Stimulated activated naive CD8-positive, alpha-beta T cell treated with anti-CD3 and anti-CD28 coated beads, Interleukin-15, Interleukin-2, amounts not matched to agents 100 U/mL and 50 U/mL, for 24 hours (primary cell): ENCODE measurements around the gene CLEC7A.

Source experiments
- ATAC-seq: fragments of 150-1000 bp; cut with Tn5 transposase; one replicate; pipeline ENCODE4 v1.10.0; 2021
- DNase-seq: peaks from one replicate; pipeline ENCODE4 v3.0.0; 2021

CLEC7A gene

DNA sequence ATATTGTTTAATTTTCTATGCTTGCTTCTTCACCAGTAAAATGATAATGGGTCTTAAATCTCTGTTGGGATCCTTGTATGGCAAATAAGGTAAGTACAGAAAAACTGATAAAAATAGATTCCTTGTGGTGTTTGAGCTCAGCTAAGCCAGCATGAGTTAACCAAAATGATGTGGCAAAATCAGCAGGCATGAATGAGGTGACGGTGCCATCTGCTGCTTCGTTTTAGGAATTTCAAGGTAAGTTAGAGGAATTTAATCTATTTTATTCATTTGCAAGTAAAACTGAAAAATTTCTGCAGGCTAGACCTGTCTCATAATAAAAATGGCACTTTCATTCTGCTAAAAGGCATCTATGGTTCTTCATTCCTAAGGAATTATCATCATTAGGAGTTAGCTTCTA is 10.0 kb upstream of the CLEC7A start:
- DNase-seq (peak; percentile 45), ATAC-seq (peak; percentile 61)

DNA sequence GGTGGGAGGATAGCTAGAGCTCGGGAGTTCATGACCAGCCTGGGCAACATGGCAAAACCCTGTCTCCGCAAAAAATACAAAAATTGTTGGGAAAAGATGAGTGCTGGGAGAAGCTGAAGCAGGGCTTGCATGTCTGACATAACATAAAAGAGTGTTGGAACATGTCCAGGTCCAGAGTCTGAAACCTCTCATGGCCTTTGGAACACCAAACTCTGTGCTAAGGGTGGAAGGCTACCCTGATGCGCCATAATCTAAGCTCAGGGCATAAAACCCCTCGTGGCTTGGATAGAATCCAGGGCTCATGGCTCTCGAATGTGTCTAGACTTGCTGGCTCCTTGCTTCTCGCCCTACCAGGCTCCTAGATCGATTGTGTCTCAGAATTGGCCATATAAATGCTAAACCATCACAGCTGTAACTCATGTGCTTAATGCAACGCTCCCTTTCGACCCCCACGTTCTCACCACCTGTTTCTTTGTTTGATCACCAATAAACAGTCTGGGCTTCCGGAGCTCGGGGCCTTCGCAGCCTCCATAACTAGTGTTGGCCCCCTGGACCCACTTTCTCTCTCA is 6.7 kb upstream of the CLEC7A start:
- ATAC-seq: no peak
- no peak for DNase-seq

DNA sequence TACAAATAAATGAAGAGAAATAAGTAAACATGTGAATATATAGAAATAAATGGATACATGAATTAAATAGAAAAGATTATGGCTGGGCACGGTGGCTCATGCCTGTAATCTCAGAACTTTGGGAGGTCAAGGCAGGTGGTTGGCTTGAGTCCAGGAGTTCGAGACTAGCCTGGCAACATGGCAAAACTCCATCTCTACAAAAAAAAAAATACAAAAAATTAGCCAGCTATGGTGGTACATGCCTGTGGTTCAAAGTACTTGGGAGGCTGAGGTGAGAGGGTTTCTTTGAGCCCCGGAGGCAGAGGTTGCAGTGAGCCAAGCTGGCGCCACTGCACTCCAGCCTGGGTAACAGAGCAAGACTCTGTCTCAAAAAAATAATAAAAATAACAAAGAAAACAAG is 5.1 kb upstream of the CLEC7A start:
- ATAC-seq: no peak

DNA sequence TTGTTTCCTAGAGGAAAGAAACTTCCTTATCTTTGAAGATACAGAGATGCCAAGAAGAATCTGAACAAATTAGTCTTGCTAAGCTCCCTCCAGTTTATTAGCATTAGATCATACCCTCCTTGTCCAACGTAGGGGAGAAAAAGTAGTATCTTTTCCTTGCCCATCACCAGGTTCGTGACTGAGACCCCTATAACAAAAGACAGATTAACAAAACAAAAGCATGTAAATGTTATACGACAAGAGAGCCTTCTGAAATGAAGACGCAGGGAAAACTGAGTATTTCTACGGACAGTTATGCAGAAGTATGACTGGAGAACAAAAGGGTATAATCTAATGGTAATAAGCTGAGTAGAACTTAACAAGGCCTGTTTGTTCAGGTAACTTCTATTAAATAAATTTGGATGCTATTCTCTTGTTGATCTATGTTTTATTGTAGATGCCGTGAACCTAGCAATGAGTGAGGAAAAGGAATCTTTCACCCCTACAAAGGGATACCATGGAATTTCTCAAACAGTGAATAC is 2.9 kb upstream of the CLEC7A start:
- ATAC-seq (no peak), DNase-seq (no peak)

More for the DNA sequence above, 5.1 kb upstream of the CLEC7A start:
- no peak for DNase-seq

DNA sequence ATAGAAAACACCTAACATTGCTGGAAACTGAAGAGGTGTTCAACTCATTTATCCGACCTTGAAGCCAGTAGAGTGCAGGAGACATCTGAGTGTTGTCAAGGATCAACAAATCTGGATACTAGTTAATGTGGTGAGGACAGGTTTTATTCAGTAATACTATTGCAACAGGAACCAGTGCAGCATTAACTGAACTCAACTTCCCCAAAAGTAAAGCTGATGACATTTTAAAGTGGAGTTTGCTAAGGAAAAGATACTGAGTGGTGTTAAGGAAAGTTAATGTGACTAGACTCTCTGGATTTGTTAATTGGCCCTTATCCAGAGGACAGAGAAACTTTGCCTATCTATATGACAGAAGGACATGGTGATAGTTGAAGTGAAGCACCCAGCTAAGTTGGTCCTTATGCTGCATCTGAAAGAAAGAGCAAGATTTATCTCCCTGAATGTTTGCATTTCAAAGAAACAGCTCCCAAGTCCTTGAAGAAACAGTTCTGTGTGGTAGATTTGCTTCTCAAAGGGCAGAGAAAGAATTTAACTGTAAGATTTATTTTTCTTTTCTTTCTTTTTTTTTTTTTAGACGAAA is 1.2 kb upstream of the CLEC7A start:
- DNase-seq: no peak
- ATAC-seq: no peak

DNA sequence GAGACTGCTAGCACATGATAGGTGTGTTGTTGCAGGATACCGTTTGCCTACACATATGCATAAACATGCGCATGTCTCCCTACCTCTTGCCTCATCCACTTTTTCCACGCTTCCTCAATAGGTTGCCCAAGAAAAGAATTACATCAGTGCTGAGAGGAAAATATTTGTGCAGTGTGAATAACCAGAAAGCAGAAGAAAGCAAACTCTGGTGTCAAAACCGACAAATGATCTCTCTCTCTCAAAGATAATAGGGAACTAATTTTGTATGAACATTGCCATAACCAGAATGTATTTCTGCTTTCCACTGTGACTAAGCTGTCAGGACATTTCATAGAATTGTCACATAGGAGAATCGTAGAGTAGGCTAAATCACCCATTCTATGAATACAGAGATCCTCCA is 1.3 kb downstream of the CLEC7A start:
- no peak for DNase-seq

DNA sequence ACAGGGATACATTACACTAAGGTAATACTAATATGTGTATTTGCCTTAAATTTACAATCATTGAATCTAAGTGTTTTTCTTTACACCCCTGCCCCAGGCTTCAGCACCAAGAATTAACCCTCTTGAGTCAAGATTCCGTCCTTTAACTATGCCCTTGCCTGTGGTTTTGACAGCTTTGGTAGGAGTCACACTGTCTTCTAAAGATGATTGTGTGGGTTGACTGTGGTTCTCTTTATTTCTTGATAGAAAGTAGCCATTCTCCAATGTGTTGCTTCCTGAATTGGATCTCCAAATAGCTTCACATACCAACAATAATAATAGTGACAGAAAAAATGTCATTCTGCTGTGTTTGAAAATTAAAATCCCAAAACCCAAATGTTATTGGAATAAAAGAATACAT is 3.6 kb downstream of the CLEC7A start:
- DNase-seq (no peak), ATAC-seq (no peak)

More for the DNA sequence above, 1.3 kb downstream of the CLEC7A start:
- ATAC-seq: no peak

DNA sequence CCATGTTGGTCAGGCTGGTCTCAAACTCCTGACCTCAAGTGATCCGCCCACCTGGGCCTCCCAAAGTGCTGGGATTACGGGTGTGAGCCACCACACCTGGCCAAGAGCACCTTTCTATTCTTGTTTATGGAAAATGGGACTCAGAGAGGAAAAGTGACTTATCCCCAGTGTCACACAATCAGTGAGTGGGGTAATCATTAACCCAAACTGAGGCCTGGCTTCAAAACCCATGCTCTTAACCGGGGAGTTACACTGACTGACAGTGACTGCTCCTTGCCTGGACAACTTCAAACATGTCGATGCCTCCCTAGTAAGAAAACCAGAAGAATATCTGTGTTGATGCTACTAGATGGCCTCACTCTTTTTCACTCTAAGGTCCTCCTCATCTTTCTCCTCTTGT is 7.3 kb downstream of the CLEC7A start:
- no peak for DNase-seq
- no peak for ATAC-seq

DNA sequence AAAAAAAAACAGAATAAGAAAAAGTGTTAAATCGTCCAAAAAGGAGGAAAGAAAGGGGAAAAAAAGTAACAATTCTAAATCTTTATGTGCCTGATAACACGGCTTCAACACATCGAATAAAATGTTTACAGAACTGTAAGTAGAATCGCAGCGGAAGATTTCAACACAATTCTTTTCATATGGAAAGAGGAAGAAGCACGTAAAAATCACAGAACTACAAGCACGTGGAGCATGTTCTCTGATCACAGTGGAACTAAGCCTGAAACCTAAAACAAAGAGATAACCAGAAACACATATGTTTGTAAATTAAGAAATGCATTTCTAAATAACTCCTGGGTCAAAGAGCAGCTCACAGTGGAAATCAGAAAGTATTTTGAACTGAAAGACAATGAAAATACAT is 8.7 kb downstream of the CLEC7A start:
- ATAC-seq: no peak
- no peak for DNase-seq

DNA sequence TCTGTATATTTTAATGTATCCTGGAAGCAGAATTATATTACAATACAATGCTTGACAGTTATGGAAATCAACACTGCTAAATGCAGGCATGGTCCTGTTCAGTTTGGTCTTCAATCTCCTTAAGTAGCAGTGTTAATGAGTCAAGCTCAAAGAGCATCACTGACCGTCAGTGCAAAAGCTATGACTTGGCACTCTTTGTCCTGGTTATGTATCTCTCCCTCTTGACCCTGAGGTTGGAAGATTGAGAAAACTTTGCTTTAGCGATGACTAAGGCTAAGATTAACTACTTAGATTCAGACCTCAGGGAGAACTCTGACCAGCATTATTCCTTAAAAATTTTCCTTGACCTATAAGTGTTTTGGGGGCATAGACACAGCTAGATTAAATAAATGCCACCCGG is 10.9 kb downstream of the CLEC7A start:
- ATAC-seq (no peak), DNase-seq (no peak)

DNA sequence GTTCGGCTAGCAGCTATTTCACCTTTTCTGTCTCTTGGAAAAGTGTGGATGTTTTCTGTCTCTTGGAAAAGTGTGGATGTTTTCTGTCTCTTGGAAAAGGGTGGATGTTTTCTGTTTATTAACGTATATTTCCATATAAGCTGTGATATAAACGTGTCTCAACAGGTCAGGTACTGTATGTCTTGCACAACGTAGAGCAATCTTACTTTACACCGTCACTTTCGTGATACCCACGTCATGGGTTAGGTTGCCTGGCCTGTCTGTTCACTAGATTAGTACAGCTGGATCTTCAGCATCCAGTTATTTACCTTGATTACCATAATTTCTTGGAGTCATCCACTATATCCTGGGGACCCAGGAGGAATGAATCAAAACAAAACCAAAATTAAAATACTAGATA is 14.1 kb downstream of the CLEC7A start:
- no peak for ATAC-seq
- no peak for DNase-seq

DNA sequence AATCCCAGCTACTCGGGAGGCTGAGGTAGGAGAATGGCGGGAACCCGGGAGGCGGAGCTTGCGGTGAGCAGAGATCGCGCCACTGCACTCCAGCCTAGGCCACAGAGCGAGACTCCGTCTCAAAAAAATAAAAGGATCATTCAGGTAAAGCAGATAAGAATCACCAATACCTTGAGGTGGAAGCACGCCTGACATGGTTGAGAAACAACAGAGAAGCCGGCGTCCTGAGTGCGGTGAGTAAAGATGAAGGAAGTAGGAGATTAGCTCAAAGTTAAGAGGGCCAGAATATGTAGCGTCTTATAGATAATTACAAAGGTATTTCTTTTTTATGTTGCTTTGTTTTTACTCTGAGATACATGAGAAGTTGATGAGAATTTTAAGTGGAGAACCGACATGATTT is 14.7 kb downstream of the CLEC7A start:
- ATAC-seq (no peak), DNase-seq (no peak)

DNA sequence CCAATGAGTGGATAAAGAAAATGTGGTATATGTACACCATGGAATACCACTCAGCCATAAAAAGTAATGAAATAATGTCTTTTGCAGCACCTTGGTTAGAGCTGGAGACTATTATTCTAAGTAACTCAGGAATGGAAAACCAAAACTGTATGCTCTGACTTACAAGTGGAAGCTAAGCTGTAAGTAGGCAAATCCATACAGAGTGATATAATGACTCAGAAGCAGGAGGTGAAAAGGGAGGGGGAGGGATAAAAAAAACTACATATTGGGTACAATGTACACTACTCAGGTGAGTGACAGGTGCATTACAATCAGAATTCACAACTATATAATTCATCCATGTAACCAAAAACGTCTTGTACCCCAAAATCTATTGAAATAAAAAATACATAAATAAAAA is 16.1 kb downstream of the CLEC7A start:
- DNase-seq (no peak), ATAC-seq (no peak)

DNA sequence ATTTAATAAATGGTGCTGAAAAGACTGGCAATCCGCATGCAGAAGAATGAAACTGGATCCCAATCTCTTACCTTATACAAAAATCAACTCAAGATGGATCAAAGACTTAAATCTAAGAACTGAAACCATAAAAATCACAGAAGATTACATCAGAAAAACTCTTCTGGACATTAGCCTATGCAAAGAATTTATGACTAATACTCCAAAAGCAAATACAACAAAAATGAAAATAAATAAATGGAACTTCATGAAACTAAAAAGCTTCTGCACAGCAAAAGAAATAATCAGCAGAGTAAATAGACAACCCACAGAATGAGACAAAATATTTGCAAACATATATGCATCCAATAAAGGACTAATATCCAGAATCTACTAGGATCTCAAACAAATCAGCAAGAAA is 16.9 kb downstream of the CLEC7A start:
- ATAC-seq (no peak), DNase-seq (no peak)

DNA sequence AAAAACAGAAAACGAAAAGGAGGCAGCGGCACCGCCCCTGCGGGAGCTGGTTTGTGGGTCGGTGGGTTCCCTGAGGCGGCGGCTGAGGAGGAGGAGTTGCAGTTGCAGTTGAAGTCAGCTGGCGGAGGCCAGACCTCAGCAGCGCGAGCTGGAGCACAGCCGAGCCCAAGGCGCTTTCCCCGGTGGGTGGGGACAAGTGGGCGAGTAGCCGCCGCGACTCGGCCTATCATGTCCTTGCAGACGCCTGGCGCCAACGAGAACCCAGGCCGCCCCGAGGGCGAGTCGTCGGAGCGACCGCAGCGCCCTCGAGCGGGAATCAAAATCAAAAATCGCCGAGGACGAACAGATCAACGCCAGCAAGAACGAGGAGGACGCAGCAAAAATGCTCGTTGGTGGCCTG is 18.5 kb downstream of the CLEC7A start:
- ATAC-seq (no peak), DNase-seq (no peak)

DNA sequence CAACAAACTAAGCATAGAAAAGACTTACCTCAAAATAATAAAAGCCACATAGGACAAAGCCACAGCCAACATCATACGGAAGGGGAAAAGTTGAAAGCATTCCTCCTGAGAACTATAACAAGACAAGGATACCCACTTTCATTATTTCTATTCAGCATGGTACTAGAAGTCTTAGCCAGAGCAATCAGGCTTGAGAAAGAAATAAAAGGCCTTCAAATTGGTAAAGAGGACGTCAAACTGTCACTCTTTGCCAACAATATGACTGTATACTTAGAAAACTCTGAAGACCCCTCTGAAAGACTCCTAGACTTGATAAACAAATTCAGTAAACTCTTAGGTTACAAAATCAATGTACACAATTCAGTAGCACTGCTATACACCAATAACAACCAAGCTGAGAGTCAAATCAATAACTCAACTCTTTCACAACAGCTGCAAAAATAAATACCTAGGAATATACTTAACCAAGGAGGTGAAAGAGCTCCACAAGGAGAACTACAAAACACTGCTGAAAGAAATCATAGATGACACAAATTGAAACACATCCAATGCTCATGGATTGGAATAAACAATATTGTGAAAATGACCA is 19.6 kb downstream of the CLEC7A start:
- ATAC-seq (no peak), DNase-seq (no peak)

DNA sequence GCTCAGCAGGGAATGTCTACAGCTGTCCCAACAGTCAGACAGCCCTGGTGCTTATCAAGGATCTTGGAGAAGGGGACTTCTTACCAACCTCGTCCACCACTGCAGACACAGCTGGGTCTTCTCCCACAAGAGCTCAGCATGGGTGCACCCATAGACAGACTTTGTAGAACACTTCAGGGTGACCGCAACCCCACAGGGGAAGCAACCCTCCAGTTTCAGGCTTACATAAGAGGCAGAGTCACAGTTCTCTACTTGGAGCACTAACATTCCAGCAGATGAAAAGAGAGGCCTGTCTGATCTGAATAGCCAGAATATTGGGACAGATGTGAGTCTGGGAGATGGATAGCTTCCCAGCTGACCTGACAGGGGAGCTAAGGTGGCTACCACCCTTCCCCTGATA is 27.7 kb downstream of the CLEC7A start:
- ATAC-seq: no peak

DNA sequence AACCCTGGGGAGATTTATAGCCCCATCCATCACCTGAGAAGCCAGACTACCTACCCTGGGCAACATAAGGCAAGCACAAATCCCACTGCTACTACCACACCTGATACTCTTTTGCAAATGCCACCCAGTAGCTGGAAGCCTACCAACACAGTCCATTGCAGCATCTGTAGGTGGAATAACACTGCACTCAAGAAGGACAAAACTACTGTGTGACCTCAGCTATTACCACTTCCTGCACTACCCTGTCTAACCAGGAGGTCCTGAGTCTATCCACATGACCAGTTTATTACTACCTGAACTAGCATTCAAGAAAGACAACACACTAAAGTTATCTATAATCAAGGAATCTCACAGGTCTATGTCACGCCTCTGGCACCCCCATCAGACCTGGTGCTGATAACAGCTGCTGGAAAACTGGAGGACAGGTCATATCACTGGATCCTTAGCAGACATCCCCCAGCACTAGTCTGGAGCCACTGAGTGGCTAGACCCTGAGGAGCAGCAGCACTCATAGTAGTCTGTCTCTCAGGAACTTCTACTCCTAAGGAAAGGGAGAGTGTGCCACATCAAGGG is 28.3 kb downstream of the CLEC7A start:
- ATAC-seq: no peak

More for the DNA sequence above, 27.7 kb downstream of the CLEC7A start:
- no peak for DNase-seq

DNA sequence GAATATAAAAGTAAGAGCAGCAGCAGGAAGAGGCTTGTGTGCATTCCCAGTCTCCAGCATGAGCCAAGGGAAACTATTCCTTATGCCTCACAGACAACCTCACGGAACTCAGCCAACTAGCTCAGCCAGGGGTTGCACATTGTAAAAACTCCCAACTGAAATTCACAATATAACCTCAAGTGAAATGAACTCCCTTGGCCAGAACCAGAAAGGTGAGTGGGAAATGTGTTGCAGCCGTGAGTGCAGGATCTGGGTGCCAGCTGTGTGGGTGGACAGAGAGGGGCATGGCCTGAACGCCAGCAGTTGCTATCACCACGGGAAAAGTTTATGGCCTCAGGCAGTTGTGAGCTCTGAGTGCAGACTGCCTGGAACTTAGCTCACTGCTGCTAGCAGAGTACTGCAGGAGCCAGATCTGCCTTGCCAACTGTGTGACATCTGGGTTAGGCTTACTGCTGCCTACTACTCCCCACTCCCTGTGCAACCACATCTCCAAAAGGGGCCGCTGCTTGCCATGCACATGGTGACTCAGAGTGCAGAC is 28.9 kb downstream of the CLEC7A start:
- DNase-seq: no peak
- ATAC-seq: no peak

More for the DNA sequence above, 28.3 kb downstream of the CLEC7A start:
- DNase-seq: no peak

DNA sequence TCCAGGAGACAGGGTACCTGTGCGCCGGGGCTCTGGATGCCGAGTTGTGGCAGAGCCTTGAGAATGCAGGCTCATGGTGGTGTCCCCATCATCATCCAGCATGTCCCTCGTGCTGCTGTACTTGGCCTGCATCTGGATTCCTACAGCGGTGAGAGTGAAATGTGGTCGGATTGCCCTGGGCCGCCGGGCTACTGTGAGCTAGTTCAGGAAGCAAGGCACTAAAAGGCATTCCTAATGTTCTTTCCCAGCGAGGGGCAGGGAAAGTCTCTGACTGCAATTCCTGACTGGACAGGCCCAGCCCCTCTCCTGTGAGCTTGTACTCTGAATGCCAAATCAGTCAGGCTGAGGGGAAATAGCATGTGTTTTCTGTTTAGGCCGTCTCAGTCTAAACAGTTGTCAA is 31.2 kb downstream of the CLEC7A start, which contains the start of gene CLEC1A:
Gene CLEC1A, minus strand, starts transcription at position 195 of the 400 bp plus-strand sequence. Its CDS starts 63 bp downstream, at position 132.
- DNase-seq (no peak), ATAC-seq (no peak)

DNA sequence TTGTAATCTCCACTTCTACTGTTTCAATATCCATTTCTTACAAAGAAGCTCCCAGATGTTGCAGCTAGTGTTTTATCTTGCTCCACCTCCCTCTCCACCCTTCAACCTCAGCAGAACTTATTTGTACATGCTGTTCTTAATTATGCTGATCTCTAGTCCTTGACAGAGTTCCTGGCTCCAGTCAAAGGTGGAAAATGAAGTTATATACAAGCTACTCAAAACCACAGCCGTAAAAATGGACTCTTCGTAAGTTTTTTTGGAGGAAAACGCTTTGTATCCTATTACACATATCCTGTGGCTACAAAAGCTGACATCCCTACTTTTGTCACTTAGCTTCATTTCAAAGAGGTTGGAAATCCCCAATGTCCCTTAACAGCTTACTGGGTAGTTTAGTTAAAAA is 32.5 kb downstream of the CLEC7A start:
- no peak for ATAC-seq
- no peak for DNase-seq

DNA sequence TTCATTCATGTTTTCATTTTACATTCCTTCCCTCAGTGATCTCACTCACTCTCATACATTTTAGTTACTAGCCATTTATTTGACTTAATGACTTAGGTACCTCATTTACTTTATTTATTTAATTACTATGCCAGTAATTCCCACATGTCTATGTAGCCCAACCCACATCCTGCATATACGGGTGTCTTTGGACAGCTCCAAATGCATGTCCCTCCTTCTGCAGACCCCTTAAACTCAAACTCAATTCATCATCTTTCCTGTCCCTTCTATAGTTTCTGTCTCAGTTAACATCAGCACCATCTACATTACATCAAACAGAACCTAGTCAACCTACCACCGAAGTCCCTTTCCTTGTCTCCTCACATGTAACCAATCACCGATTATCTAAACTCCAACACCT is 34.0 kb downstream of the CLEC7A start:
- DNase-seq (no peak), ATAC-seq (no peak)
